GM19025 (cell line): ENCODE data around the gene TMEM154.

Experiments used
- ATAC-seq: cut with Tn5 transposase; IDR thresholded peaks from one replicate; pipeline ENCODE4 v1.9.1; 2021; ENCODE audit warnings: mild to moderate bottlenecking, low read depth, moderate library complexity; ENCODE audit not compliant: unreplicated experiment

The TMEM154 gene

GRCh38 chr4:152640058-152640921 is 39.5 kb downstream of the TMEM154 start:
- ATAC-seq, result no peak

GRCh38 chr4:152635851-152636250 is 43.9 kb downstream of the TMEM154 start:
- no peak for ATAC-seq

GRCh38 chr4:152634110-152634760 is 45.6 kb downstream of the TMEM154 start:
- no peak for ATAC-seq

- no peak for ATAC-seq
These were observed 46.7 kb downstream of the TMEM154 start for GRCh38 chr4:152633118-152633517.

GRCh38 chr4:152630324-152630723 is 49.5 kb downstream of the TMEM154 start:
- no peak for ATAC-seq

GRCh38 chr4:152629908-152630307 is 49.9 kb downstream of the TMEM154 start:
- ATAC-seq, result no peak

GRCh38 chr4:152628128-152628527 is 51.7 kb downstream of the TMEM154 start:
- no peak for ATAC-seq

- no peak for ATAC-seq
These were observed 53.0 kb downstream of the TMEM154 start for GRCh38 chr4:152626790-152627189.

- no peak for ATAC-seq
These were observed 58.9 kb downstream of the TMEM154 start for GRCh38 chr4:152620915-152621314.

GRCh38 chr4:152620218-152620617 is 59.6 kb downstream of the TMEM154 start:
- no peak for ATAC-seq

- no peak for ATAC-seq
These were observed 60.2 kb downstream of the TMEM154 start for GRCh38 chr4:152619556-152619955.

GRCh38 chr4:152618971-152619370 is 60.8 kb downstream of the TMEM154 start:
- ATAC-seq, result no peak

GRCh38 chr4:152616804-152617203 is 63.0 kb downstream of the TMEM154 start:
- no peak for ATAC-seq

GRCh38 chr4:152613841-152614721 is 65.7 kb downstream of the TMEM154 start:
- ATAC-seq, result no peak

GRCh38 chr4:152613351-152613750 is 66.4 kb downstream of the TMEM154 start:
- ATAC-seq, result no peak

- ATAC-seq, result no peak
These were observed 69.7 kb downstream of the TMEM154 start for GRCh38 chr4:152610131-152610530.

GRCh38 chr4:152609481-152609880 is 70.3 kb downstream of the TMEM154 start:
- no peak for ATAC-seq

- ATAC-seq, result no peak
These were observed 72.6 kb downstream of the TMEM154 start for GRCh38 chr4:152607178-152607577.

GRCh38 chr4:152606753-152607152 is 73.0 kb downstream of the TMEM154 start:
- ATAC-seq, result no peak

GRCh38 chr4:152605641-152606335 is 74.0 kb downstream of the TMEM154 start:
- no peak for ATAC-seq
